Suprapubic skin (tissue), 4 donors: ENCODE data around the gene RBM3.

Source experiments
- POLR2A ChIP-seq, 2 donors: fragments of 450-650 bp; IDR thresholded peaks; one replicate each; pipeline ENCODE4 v1.6.1; 2017; ENCODE audit warnings: antibody characterized with exemption in 2 of 2, mild to moderate bottlenecking in 2 of 2, moderate library complexity in 2 of 2
- POLR2AphosphoS5 ChIP-seq, 3 donors: sonication (generic); formaldehyde crosslinking; IDR thresholded peaks; one replicate each; pipeline ENCODE4 v1.6.1; 2017; ENCODE audit warnings: antibody characterized with exemption in 3 of 3
- TF ChIP-seq, protein P1 (sequence below), 2 donors: fragments of 200-600 bp in 1 of 2; fragments of 450-650 bp in 1 of 2; sonication (generic) in 1 of 2; IDR thresholded peaks; one replicate each; pipeline ENCODE4 v1.5.1; 2016 to 2019; ENCODE audit warnings: antibody characterized with exemption in 2 of 2, mild to moderate bottlenecking in 1 of 2, moderate library complexity in 1 of 2

DNA sequence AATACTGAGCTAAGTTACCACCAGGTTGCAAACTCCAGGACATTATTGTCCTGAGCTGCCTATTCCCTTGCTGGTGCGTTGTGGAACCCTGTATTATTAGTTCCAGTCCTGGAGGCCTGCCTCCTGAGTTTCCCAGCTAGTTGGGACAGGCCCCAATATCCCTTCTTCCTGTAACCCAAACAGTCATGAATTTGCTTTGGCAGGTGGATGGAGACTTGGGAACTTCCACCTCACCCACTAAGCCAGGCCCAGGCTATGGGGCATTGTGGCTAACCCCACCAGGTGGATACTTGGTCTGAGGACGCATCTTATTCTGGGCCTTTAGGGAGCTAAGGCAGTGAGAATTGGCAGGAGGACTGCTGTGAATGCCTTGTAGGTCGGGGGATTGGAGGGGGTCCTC, 5.0 kb downstream of the RBM3 start:
- TF ChIP-seq POLR2A (IDR thresholded peaks at IDR 0.05) (no peak), POLR2AphosphoS5 (IDR thresholded peaks at IDR 0.05) (no peak)
- TF ChIP-seq, protein P1, sequence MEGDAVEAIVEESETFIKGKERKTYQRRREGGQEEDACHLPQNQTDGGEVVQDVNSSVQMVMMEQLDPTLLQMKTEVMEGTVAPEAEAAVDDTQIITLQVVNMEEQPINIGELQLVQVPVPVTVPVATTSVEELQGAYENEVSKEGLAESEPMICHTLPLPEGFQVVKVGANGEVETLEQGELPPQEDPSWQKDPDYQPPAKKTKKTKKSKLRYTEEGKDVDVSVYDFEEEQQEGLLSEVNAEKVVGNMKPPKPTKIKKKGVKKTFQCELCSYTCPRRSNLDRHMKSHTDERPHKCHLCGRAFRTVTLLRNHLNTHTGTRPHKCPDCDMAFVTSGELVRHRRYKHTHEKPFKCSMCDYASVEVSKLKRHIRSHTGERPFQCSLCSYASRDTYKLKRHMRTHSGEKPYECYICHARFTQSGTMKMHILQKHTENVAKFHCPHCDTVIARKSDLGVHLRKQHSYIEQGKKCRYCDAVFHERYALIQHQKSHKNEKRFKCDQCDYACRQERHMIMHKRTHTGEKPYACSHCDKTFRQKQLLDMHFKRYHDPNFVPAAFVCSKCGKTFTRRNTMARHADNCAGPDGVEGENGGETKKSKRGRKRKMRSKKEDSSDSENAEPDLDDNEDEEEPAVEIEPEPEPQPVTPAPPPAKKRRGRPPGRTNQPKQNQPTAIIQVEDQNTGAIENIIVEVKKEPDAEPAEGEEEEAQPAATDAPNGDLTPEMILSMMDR (IDR thresholded peaks at IDR 0.05) = no peak
